B cell (primary cell): Measurements from ENCODE around the gene NUCB1. TPM values are rescaled to one million over a fixed set of nuclear protein-coding genes. Genes with fewer than 3 reads are reported as not detected.
"Not testable (repeated sequence)": the region's sequence is repeated elsewhere in the genome, so short reads cannot be mapped to it uniquely, and the experiment has no call there.

ENCODE experiments used
- ATAC-seq: fragments of 200-7000 bp; cut with Tn5 transposase; one replicate; pipeline ENCODE4 v1.10.0; 2021; ENCODE audit warnings: low read depth, mild to moderate bottlenecking, moderate number of reproducible peaks, moderate library complexity
- CTCF ChIA-PET: fragments of 350-600 bp; sonication (Branson Sonifier 250); formaldehyde crosslinking; loops from one replicate; lab custom pipeline; 2021; ENCODE audit warnings: antibody characterized with exemption, inconsistent platforms; lab: Charles Lee
- POLR2A ChIA-PET: fragments of 350-600 bp; sonication (Branson Sonifier 250); formaldehyde crosslinking; loops from one replicate; lab custom pipeline; 2021; ENCODE audit warnings: antibody characterized with exemption; lab: Charles Lee
- DNase-seq: peaks from one replicate; pipeline ENCODE4 v3.0.0; 2013
- H2AFZ ChIP-seq: 2 replicates; pipeline ENCODE4 v1.6.1; 2012; ENCODE audit warnings: mild to moderate bottlenecking, low read depth, low read length; ENCODE audit not compliant: insufficient read depth, poor library complexity, severe bottlenecking
- H3K27ac ChIP-seq, 2 donors: 1 replicate in 1 of 2; 2 replicates in 1 of 2; pipeline ENCODE4 v1.5.1; 2012 to 2013; ENCODE audit warnings: low read length in 2 of 2, mild to moderate bottlenecking in 2 of 2, moderate library complexity in 1 of 2
- H3K27me3 ChIP-seq, 4 experiments: fragments of 200-600 bp in 1 of 4; sonication (generic) in 1 of 4; replicated peaks in 1 of 4; 1 replicate in 2 of 4; 2 replicates in 2 of 4; pipeline versions ENCODE4 v1.6.1 to v1.7.0; 2013 to 2016; ENCODE audit warnings: low read length in 3 of 4, mild to moderate bottlenecking in 2 of 4, mixed read lengths in 1 of 4, moderate library complexity in 1 of 4; ENCODE audit not compliant: insufficient read depth in 4 of 4, control insufficient read depth in 3 of 4; ENCODE audit errors: control extremely low read depth in 1 of 4
- H3K36me3 ChIP-seq, 2 experiments: replicated peaks in 1 of 2; 1 replicate in 1 of 2; 2 replicates in 1 of 2; pipeline versions ENCODE4 v1.6.1 to v1.7.1; 2013; ENCODE audit warnings: low read length in 1 of 2; ENCODE audit not compliant: insufficient read depth in 2 of 2, control insufficient read depth in 1 of 2; ENCODE audit errors: control extremely low read depth in 1 of 2, extremely low read depth in 1 of 2
- H3K4me1 ChIP-seq, 2 donors: fragments of 200-600 bp in 1 of 2; sonication (generic) in 1 of 2; 1 replicate in 1 of 2; 2 replicates in 1 of 2; pipeline versions ENCODE4 v1.5.1 to v1.6.1; 2013 to 2017; ENCODE audit warnings: low read length in 2 of 2; ENCODE audit not compliant: control insufficient read depth in 2 of 2, insufficient read depth in 2 of 2
- H3K4me2 ChIP-seq: replicated peaks from 2 replicates; pipeline ENCODE3; 2012; ENCODE audit warnings: mild to moderate bottlenecking, low read depth, low read length; ENCODE audit not compliant: poor library complexity, severe bottlenecking
- H3K4me3 ChIP-seq, 5 experiments: fragments of 200-600 bp in 1 of 5; sonication (generic) in 1 of 5; 1 replicate in 3 of 5; 2 replicates in 2 of 5; pipeline versions ENCODE4 v1.5.1 to v1.7.0; 2011 to 2016; ENCODE audit warnings: low read length in 4 of 5, mild to moderate bottlenecking in 4 of 5, low read depth in 2 of 5, control low read depth in 1 of 5, moderate library complexity in 1 of 5; ENCODE audit not compliant: insufficient read depth in 1 of 5; ENCODE audit errors: control extremely low read depth in 1 of 5, extremely low read depth in 1 of 5
- H3K79me2 ChIP-seq: fragments of 200-600 bp; sonication (generic); one replicate; pipeline ENCODE4 v1.6.0; 2016; ENCODE audit warnings: low read length; ENCODE audit not compliant: control insufficient read depth, insufficient read depth
- H3K9ac ChIP-seq: fragments of 200-600 bp; sonication (generic); 2 replicates; pipeline ENCODE4 v1.6.1; 2017; ENCODE audit warnings: mild to moderate bottlenecking, low read length, moderate library complexity
- H3K9me3 ChIP-seq, 3 donors: one replicate each; pipeline versions ENCODE4 v1.6.1 to v1.7.1; 2013; ENCODE audit warnings: low read length in 2 of 3; ENCODE audit not compliant: control insufficient read depth in 2 of 3, insufficient read depth in 1 of 3; ENCODE audit errors: control extremely low read depth in 1 of 3
- H4K20me1 ChIP-seq: 2 replicates; pipeline ENCODE4 v1.6.0; 2012; ENCODE audit warnings: mild to moderate bottlenecking, low read length; ENCODE audit not compliant: insufficient read depth, control insufficient read depth, poor library complexity, severe bottlenecking
- H3K27ac Mint-ChIP-seq: one replicate; pipeline ENCODE4 v1.8.0; 2021; ENCODE audit warnings: mixed read lengths
- H3K27me3 Mint-ChIP-seq: one replicate; pipeline ENCODE4 v1.8.0; 2021; ENCODE audit warnings: mixed read lengths
- H3K4me1 Mint-ChIP-seq: one replicate; pipeline ENCODE4 v1.8.0; 2021; ENCODE audit warnings: mixed read lengths
- H3K4me3 Mint-ChIP-seq: one replicate; pipeline ENCODE4 v1.8.0; 2021; ENCODE audit warnings: mixed read lengths
- H3K9me3 Mint-ChIP-seq: one replicate; pipeline ENCODE4 v1.8.0; 2022; ENCODE audit warnings: mixed read lengths; ENCODE audit not compliant: insufficient read depth
- EZH2 ChIP-seq: IDR thresholded peaks from 2 replicates; pipeline ENCODE4 v1.6.1; 2012; ENCODE audit warnings: borderline replicate concordance, low read depth, mild to moderate bottlenecking, moderate library complexity, low read length; ENCODE audit not compliant: insufficient read depth, poor library complexity, severe bottlenecking
- WGBS: methylation state at CpG from one replicate; pipeline ENCODE4 v1.1.5; 2013; ENCODE audit warnings: missing lambda C conversion rate; ENCODE audit not compliant: insufficient coverage; 5-methylcytosine and 5-hydroxymethylcytosine counted together
- intact Hi-C: fragments of 100-400 bp; cut with micrococcal nuclease; formaldehyde crosslinking; loops from one replicate; pipeline ENCODE4 v1.10.0; 2022
- polyA plus RNA-seq: library from polyadenylated mRNA; depleted of rRNA; stranded (reverse); fragments of >200 nt; gene quantifications from 2 replicates; pipeline ENCODE4 v1.2.3, GENCODE V29; 2012
- total RNA-seq, 2 donors: library from RNA; stranded (reverse); fragments of 120-200 nt in 1 of 2; gene quantifications; 1 replicate in 1 of 2; 2 replicates in 1 of 2; pipeline versions ENCODE4 v1.2.3 to v1.2.4, GENCODE V29; 2013 to 2022
- TF ChIP-seq, protein P1 (sequence below): fragments of 200-600 bp; IDR thresholded peaks from one replicate; pipeline ENCODE4 v1.8.0; 2022; ENCODE audit warnings: antibody characterized with exemption, mild to moderate bottlenecking

Gene NUCB1
- total and polyA plus RNA-seq, 2 donors (not counting 1 experiment from before 2014, with no cell fraction given), result 118 to 134 TPM

- peak overlapping the region; percentile 100 for H3K9ac ChIP-seq
- H3K27ac Mint-ChIP-seq, result peak overlapping the region; percentile 100
- H3K4me2 ChIP-seq, result peak overlapping the region; percentile 86
- H3K9me3 ChIP-seq, H3K9me3 Mint-ChIP-seq, H2AFZ ChIP-seq, H3K27me3 ChIP-seq, H3K27ac ChIP-seq, DNase-seq, ATAC-seq: not testable (repeated sequence)
- peaks cover 36% of the 10 kb centered on the region for H4K20me1 ChIP-seq
- CTCF ChIA-PET, result interaction anchor here (1.1 to 7.5 kb wide), 4 partner anchors 29 to 99 kb away, joined by 5 to 30 read pairs (median 6); partner anchors contain the start of gene HSD17B14
- peaks cover 12% of the 10 kb centered on the region for H3K27me3 Mint-ChIP-seq
- peaks cover 41% of the 10 kb centered on the region for H3K79me2 ChIP-seq
- peaks cover 30 to 42% of the 10 kb centered on the region in 2 donors for H3K4me1 ChIP-seq
- no CpG with 5 or more reads among the region's 31 CpGs for WGBS
- intact Hi-C loops, result loop anchor here (1.0 to 2.0 kb wide), 8 partner anchors 13 to 1005 kb away; partner anchors contain the start of genes AKT1S1, BAX, BCAT2 and DBP
- POLR2A ChIA-PET, result interaction anchor here (0.6 to 1.8 kb wide), 6 partner anchors 13 to 132 kb away, joined by 3 to 7 read pairs (median 6); partner anchors contain the start of genes FTL and NUCB1
- H3K4me3 ChIP-seq, result peak overlapping the region in 3 of 5 experiments; percentile 18 to 100 (median 37)
- peaks cover 0 to 29% of the 10 kb centered on the region in 2 experiments for H3K36me3 ChIP-seq
- peaks cover 38% of the 10 kb centered on the region for H3K4me1 Mint-ChIP-seq
- H3K4me3 Mint-ChIP-seq, result peak overlapping the region; percentile 98
Observed at GRCh38 chr19:48871471-48872181, 28.5 kb upstream of the NUCB1 start.

- H2AFZ ChIP-seq, result no peak within 1 kb of the TSS
- H3K27me3 Mint-ChIP-seq, result peaks cover 5% of the 10 kb centered on the region
- TF ChIP-seq EZH2, result no peak
- TF ChIP-seq, protein P1, sequence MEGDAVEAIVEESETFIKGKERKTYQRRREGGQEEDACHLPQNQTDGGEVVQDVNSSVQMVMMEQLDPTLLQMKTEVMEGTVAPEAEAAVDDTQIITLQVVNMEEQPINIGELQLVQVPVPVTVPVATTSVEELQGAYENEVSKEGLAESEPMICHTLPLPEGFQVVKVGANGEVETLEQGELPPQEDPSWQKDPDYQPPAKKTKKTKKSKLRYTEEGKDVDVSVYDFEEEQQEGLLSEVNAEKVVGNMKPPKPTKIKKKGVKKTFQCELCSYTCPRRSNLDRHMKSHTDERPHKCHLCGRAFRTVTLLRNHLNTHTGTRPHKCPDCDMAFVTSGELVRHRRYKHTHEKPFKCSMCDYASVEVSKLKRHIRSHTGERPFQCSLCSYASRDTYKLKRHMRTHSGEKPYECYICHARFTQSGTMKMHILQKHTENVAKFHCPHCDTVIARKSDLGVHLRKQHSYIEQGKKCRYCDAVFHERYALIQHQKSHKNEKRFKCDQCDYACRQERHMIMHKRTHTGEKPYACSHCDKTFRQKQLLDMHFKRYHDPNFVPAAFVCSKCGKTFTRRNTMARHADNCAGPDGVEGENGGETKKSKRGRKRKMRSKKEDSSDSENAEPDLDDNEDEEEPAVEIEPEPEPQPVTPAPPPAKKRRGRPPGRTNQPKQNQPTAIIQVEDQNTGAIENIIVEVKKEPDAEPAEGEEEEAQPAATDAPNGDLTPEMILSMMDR, result no peak
- H3K4me3 ChIP-seq, result peak within 1 kb of the TSS; percentile 70 to 100 (median 95)
- H3K27ac Mint-ChIP-seq, result peak within 1 kb of the TSS; percentile 100
- peaks cover 41% of the 10 kb centered on the region for H3K79me2 ChIP-seq
- H3K4me3 Mint-ChIP-seq, result peak within 1 kb of the TSS; percentile 98
- H3K9me3 Mint-ChIP-seq, result no peaks in the 10 kb centered on the region
- ChIA-PET POLR2A (interaction anchor here (0.5 to 1.8 kb wide), 9 partner anchors 14 to 133 kb away, joined by 3 to 15 read pairs (median 5); partner anchors contain the start of genes BAX, FTL and NUCB1), CTCF (interaction anchor here (1.2 to 7.5 kb wide), 4 partner anchors 30 to 99 kb away, joined by 3 to 30 read pairs (median 6); partner anchors contain the start of gene HSD17B14)
- peaks cover 40% of the 10 kb centered on the region for H3K4me1 Mint-ChIP-seq
- peaks cover 0 to 2% (median 0%) of the 10 kb centered on the region in 4 experiments for H3K27me3 ChIP-seq
- WGBS, result under 1% methylated on average over 50 of the region's 53 CpGs
- H4K20me1 ChIP-seq, result peaks cover 36% of the 10 kb centered on the region
- peak; percentile 99 for DNase-seq
- peaks cover 30 to 48% of the 10 kb centered on the region in 2 donors for H3K4me1 ChIP-seq
- ATAC-seq, result peak; percentile 53
- peak within 1 kb of the TSS; percentile 96 to 100 for H3K27ac ChIP-seq
- peaks cover 0 to 29% of the 10 kb centered on the region in 2 experiments for H3K36me3 ChIP-seq
- H3K9me3 ChIP-seq, result no peaks in the 10 kb centered on the region
- peak within 1 kb of the TSS; percentile 100 for H3K9ac ChIP-seq
- intact Hi-C loops, result loop anchor here (1.0 to 2.0 kb wide), 8 partner anchors 14 to 1004 kb away; partner anchors contain the start of genes AKT1S1, BAX, BCAT2 and DBP
- H3K4me2 ChIP-seq, result peak within 1 kb of the TSS; percentile 86
Observed at GRCh38 chr19:48872182-48872883, 27.8 kb upstream of the NUCB1 start, which contains the start of gene PPP1R15A. Gene PPP1R15A (plus strand): TSS chr19:48872421. CDS start chr19:48873234, 813 bp downstream.
